RCC 7860 (cell line): ENCODE results near the gene TRIM14.
"Not testable (repeated sequence)": the region's sequence is repeated elsewhere in the genome, so short reads cannot be mapped to it uniquely, and the experiment has no call there.

ENCODE experiments used
- DNase-seq: peaks from one replicate; pipeline ENCODE4 v3.0.0-alpha.2; 2015; ENCODE audit warnings: low spot score
- FAIRE-seq: peaks from 2 replicates; lab custom pipeline; 2012; peaks lifted over from hg19 to GRCh38; lab: Jason Lieb, UNC

TRIM14 gene

GRCh38 chr9:98085944-98086343, 33.1 kb downstream of the TRIM14 start:
- no peak for FAIRE-seq
- DNase-seq = no peak

- no peak for DNase-seq
- FAIRE-seq = no peak
Observed at GRCh38 chr9:98085058-98085457, 34.0 kb downstream of the TRIM14 start.

- no peak for DNase-seq
- no peak for FAIRE-seq
Observed at GRCh38 chr9:98084396-98084795, 34.6 kb downstream of the TRIM14 start.

- FAIRE-seq (no peak), DNase-seq (no peak)
Observed at GRCh38 chr9:98083566-98084183, 35.3 kb downstream of the TRIM14 start.

- no peak for DNase-seq
- FAIRE-seq = no peak
Observed at GRCh38 chr9:98083061-98083501, 35.9 kb downstream of the TRIM14 start.

- FAIRE-seq (peak; percentile 35), DNase-seq (peak; percentile 74)
Observed at GRCh38 chr9:98081477-98082219, 37.4 kb downstream of the TRIM14 start.

GRCh38 chr9:98080780-98081179, 38.2 kb downstream of the TRIM14 start:
- FAIRE-seq (no peak), DNase-seq (no peak)

- FAIRE-seq (no peak), DNase-seq (no peak)
Observed at GRCh38 chr9:98080326-98080725, 38.7 kb downstream of the TRIM14 start.

GRCh38 chr9:98078895-98079294, 40.1 kb downstream of the TRIM14 start:
- no peak for DNase-seq

GRCh38 chr9:98076514-98076890, 42.5 kb downstream of the TRIM14 start:
- not testable (repeated sequence) for FAIRE-seq, DNase-seq

More at GRCh38 chr9:98078895-98079294, 40.1 kb downstream of the TRIM14 start:
- FAIRE-seq = no peak

GRCh38 chr9:98075332-98075805, 43.7 kb downstream of the TRIM14 start:
- DNase-seq (no peak), FAIRE-seq (no peak)

GRCh38 chr9:98074115-98074990, 44.7 kb downstream of the TRIM14 start:
- FAIRE-seq (no peak), DNase-seq (no peak)

- FAIRE-seq (no peak), DNase-seq (no peak)
Observed at GRCh38 chr9:98071737-98072136, 47.3 kb downstream of the TRIM14 start.

- DNase-seq (no peak), FAIRE-seq (no peak)
Observed at GRCh38 chr9:98070704-98071103, 48.3 kb downstream of the TRIM14 start.

- DNase-seq (no peak), FAIRE-seq (no peak)
Observed at GRCh38 chr9:98069551-98069950, 49.5 kb downstream of the TRIM14 start.

GRCh38 chr9:98067184-98067583, 51.8 kb downstream of the TRIM14 start:
- no peak for FAIRE-seq
- no peak for DNase-seq

GRCh38 chr9:98066235-98066634, 52.8 kb downstream of the TRIM14 start:
- no peak for FAIRE-seq
- DNase-seq = no peak

- FAIRE-seq = no peak
Observed at GRCh38 chr9:98064623-98065392, 54.2 kb downstream of the TRIM14 start.

GRCh38 chr9:98062161-98062560, 56.9 kb downstream of the TRIM14 start:
- FAIRE-seq = no peak

More at GRCh38 chr9:98064623-98065392, 54.2 kb downstream of the TRIM14 start:
- DNase-seq = no peak

GRCh38 chr9:98057138-98057799, 61.8 kb downstream of the TRIM14 start:
- no peak for FAIRE-seq
- peak; percentile 20 for DNase-seq

More at GRCh38 chr9:98062161-98062560, 56.9 kb downstream of the TRIM14 start:
- DNase-seq = no peak
